Endothelial cell of umbilical vein (primary cell): ENCODE data around the gene PRKCQ.

Experiments used
- CTCF ChIP-seq, 2 donors: IDR thresholded peaks; 1 replicate in 1 of 2; 2 replicates in 1 of 2; pipeline ENCODE4 v1.5.1; 2011; ENCODE audit warnings: low read length in 2 of 2, mild to moderate bottlenecking in 2 of 2, moderate library complexity in 2 of 2, control low read depth in 1 of 2, inconsistent platforms in 1 of 2, low read depth in 1 of 2; ENCODE audit not compliant: insufficient read depth in 1 of 2; ENCODE audit errors: extremely low read depth in 1 of 2
- EZH2 ChIP-seq: IDR thresholded peaks from 2 replicates; pipeline ENCODE4 v1.6.1; 2012; ENCODE audit warnings: borderline replicate concordance, low read depth, mild to moderate bottlenecking, moderate library complexity, low read length, inconsistent platforms; ENCODE audit not compliant: severe bottlenecking
- GATA2 ChIP-seq: IDR thresholded peaks from 2 replicates; pipeline ENCODE4 v1.7.0; 2011; ENCODE audit warnings: low read depth, mild to moderate bottlenecking, moderate library complexity, mixed read lengths, low read length; ENCODE audit not compliant: insufficient read length, insufficient read depth
- JUN ChIP-seq: IDR thresholded peaks from 2 replicates; pipeline ENCODE4 v1.6.1; 2011; ENCODE audit warnings: borderline replicate concordance, low read depth; ENCODE audit not compliant: insufficient read length, insufficient read depth
- MAX ChIP-seq: IDR thresholded peaks from 2 replicates; pipeline ENCODE4 v1.6.1; 2011; ENCODE audit not compliant: insufficient read depth, insufficient read length
- MYC ChIP-seq: IDR thresholded peaks from one replicate; pipeline ENCODE4 v1.6.1; 2011; ENCODE audit warnings: mild to moderate bottlenecking, low read depth, low read length
- POLR2A ChIP-seq: IDR thresholded peaks from 2 replicates; pipeline ENCODE4 v1.6.1; 2012; ENCODE audit warnings: low read depth, mild to moderate bottlenecking, control low read depth, low read length
- POLR2AphosphoS5 ChIP-seq: IDR thresholded peaks from 2 replicates; pipeline ENCODE4 v1.6.1; 2012; ENCODE audit warnings: low read depth, mild to moderate bottlenecking, control low read depth, low read length, moderate library complexity; ENCODE audit not compliant: insufficient read depth

- TF ChIP-seq CTCF (IDR thresholded peaks at IDR 0.05; ENCODE audit: extremely low read depth in 1 of 2, insufficient read depth in 1 of 2, low read depth in 1 of 2, low read length in 2 of 2) (no peak), EZH2 (no peak), POLR2A (no peak), POLR2AphosphoS5 (no peak), JUN (no peak), GATA2 (no peak), MAX (no peak), MYC (no peak)
Observed at GRCh38 chr10:6536102-6536501, 44.0 kb downstream of the PRKCQ start.
